Superior temporal gyrus (tissue), 1 donor: ENCODE results near the gene CNOT10.

Source experiments
- DNase-seq: peaks from one replicate; pipeline ENCODE4 v3.0.0-alpha.2; 2016; ENCODE audit errors: extremely low spot score

The CNOT10 gene

GRCh38 chr3:32817558-32818228, 132.7 kb downstream of the CNOT10 start, which contains the start of gene TRIM71:
Gene TRIM71, plus strand, starts transcription at chr3:32817997. Its CDS starts 84 bp downstream, at chr3:32818081.
- DNase-seq, result no peak

DNA sequence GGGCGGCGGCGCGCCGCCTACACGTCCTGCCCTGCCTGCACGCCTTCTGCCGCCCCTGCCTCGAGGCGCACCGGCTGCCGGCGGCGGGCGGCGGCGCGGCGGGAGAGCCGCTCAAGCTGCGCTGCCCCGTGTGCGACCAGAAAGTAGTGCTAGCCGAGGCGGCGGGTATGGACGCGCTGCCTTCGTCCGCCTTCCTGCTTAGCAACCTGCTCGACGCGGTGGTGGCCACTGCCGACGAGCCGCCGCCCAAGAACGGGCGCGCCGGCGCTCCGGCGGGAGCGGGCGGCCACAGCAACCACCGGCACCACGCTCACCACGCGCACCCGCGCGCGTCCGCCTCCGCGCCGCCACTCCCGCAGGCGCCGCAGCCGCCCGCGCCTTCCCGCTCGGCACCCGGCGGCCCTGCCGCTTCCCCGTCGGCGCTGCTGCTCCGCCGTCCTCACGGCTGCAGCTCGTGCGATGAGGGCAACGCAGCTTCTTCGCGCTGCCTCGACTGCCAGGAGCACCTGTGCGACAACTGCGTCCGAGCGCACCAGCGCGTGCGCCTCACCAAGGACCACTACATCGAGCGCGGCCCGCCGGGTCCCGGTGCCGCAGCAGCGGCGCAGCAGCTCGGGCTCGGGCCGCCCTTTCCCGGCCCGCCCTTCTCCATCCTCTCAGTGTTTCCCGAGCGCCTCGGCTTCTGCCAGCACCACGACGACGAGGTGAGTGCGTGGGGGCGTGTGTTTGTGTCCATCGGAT, 133.4 kb downstream of the CNOT10 start:
- no peak for DNase-seq

DNA sequence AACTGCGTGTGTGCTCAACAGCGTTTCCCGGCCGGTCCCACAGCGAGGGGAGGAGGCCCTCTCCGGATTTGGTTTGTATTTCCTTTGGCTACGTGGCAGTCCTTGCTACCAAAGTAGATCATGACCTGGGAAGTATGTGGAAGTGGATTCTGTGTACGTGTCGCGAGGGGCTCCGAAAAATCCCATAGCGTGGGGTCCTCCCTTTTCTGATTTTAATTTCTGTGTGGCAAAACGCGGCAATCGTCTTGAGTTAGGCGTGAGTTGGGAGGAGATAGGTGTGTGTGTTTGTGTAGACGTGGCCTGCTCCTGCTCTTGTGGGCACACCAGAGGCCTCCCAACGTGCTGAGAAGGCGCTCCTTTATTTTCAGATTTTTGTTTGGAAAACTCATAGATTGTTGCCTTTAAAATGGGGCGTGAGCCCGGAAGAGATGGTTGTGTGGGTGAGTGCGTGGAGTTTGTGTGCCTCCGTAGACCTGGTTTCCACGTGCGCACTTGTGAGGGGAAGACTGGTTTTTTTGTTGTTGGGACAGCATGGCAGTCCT, 134.1 kb downstream of the CNOT10 start:
- DNase-seq, result no peak

GRCh38 chr3:32819551-32820348, 134.8 kb downstream of the CNOT10 start:
- no peak for DNase-seq

- DNase-seq, result no peak
These were observed 135.4 kb downstream of the CNOT10 start for GRCh38 chr3:32820430-32820829.

DNA sequence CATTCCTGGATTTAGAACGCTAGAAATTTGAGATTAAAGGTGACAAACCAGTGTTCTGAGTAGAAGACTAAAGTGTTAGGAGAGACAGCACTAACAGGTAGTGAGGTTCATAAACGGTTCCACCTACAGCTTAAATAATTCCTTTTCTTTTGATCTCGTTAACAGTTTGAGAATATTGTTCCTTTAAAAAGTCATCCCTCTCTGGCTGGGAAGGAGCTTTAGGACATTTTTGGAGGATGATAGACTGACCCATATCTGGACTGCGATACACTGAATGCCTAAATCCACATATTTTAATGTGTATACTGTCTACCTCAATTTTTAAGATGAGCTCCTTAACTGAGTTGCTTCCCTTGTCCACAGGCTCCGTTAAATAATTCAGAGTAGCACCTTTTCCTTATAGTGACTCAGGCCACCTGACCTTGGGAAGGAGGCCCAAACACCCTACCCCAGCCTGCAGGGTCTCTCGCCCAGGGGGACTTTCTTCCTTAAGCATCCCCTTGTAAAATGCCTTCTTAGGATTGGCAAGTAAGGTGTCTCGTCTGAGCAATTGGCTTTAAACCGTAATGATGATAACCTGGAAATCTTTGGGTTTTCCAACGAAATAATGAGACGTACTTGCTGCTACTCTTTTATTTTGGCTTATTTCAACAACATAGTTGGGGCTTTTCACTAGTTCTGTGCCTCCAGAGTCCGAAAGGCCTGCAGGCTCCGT, 136.1 kb downstream of the CNOT10 start:
- DNase-seq, result no peak

DNA sequence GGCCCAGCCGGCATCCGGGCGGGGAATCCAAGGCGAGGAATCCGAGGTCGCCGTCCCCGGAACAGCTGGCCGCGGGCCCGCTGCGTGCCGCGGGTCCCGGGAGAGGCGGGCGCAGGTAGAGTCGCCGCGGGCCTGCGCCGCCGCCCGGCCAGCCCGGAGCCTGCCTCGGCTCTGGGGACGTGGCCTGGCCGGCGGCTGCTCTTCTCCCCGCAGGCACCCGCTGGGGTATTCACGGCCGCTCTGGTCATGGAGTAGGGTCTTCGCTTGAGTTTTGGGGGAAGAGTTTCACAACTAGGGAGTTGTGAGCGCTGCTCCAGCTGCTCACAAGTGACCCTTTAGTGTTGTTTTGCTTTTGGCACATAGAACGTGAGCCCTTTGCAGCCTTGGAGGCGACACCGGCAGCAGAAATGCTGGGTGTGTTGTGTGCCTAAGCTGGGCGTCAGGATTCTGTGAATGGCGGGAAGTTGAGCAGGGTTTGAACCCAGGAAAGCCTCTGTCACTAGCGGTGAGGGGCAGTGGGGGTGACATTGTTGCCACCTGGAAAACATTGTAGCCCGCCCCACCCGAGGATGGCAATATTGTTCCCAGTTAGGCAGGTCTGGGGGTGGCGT, 136.8 kb downstream of the CNOT10 start:
- no peak for DNase-seq

- no peak for DNase-seq
These were observed 137.9 kb downstream of the CNOT10 start for GRCh38 chr3:32822609-32823498.
